Neural crest cell (in vitro differentiated cells): Measurements from ENCODE around the gene SPATA32. TPM values are rescaled to one million over a fixed set of nuclear protein-coding genes. Genes with fewer than 3 reads are reported as not detected.

Experiments
- DNase-seq: peaks from one replicate; pipeline ENCODE4 v3.0.0; 2021; ENCODE audit warnings: low read depth, mixed read lengths, low spot score
- H3K27ac Mint-ChIP-seq: one replicate; pipeline ENCODE4 v1.8.0; 2021; ENCODE audit warnings: mild to moderate bottlenecking, mixed read lengths; ENCODE audit not compliant: unreplicated experiment
- H3K27me3 Mint-ChIP-seq: 2 replicates; pipeline ENCODE4 v1.8.0; 2021; ENCODE audit warnings: low read depth, mild to moderate bottlenecking, mixed read lengths
- H3K36me3 Mint-ChIP-seq: 2 replicates; pipeline ENCODE4 v1.8.0; 2021; ENCODE audit warnings: low read depth, mild to moderate bottlenecking, mixed read lengths
- H3K4me1 Mint-ChIP-seq: 2 replicates; pipeline ENCODE4 v1.8.0; 2021; ENCODE audit warnings: mixed read lengths
- H3K4me3 Mint-ChIP-seq: one replicate; pipeline ENCODE4 v1.8.0; 2021; ENCODE audit warnings: mild to moderate bottlenecking, mixed read lengths
- H3K9me3 Mint-ChIP-seq: 2 replicates; pipeline ENCODE4 v1.8.0; 2021; ENCODE audit warnings: mixed read lengths
- CTCF ChIP-seq: fragments of 200-600 bp; sonication (generic); conservative IDR thresholded peaks from 2 replicates; pipeline ENCODE4 v1.5.0; 2021; ENCODE audit warnings: antibody characterized with exemption, mild to moderate bottlenecking
- total RNA-seq: library from RNA; stranded (reverse); gene quantifications from 2 replicates; pipeline ENCODE4 v1.2.1, GENCODE V29; 2021

SPATA32 gene
- total RNA-seq, 1 donor from 2014 or later = 0.23 TPM

- no peak for TF ChIP-seq CTCF
- Mint-ChIP-seq H3K4me3 (peak overlapping the region; percentile 31), H3K9me3 (no peaks in the 10 kb centered on the region), H3K27ac (no peak overlapping the region), H3K36me3 (peaks cover 6% of the 10 kb centered on the region), H3K4me1 (peaks cover 6% of the 10 kb centered on the region), H3K27me3 (peaks cover 8% of the 10 kb centered on the region)
- DNase-seq = no peak
These were observed 3.9 kb upstream of the SPATA32 start for GRCh38 chr17:45265821-45266220.

GRCh38 chr17:45264988-45265387 lies 3.1 kb upstream of the SPATA32 start:
- H3K4me1 Mint-ChIP-seq = peaks cover 6% of the 10 kb centered on the region
- no peak overlapping the region for H3K27ac Mint-ChIP-seq
- H3K27me3 Mint-ChIP-seq = peaks cover 16% of the 10 kb centered on the region
- no peak for TF ChIP-seq CTCF
- no peak for DNase-seq
- H3K4me3 Mint-ChIP-seq = no peak overlapping the region
- peaks cover 6% of the 10 kb centered on the region for H3K36me3 Mint-ChIP-seq
- no peaks in the 10 kb centered on the region for H3K9me3 Mint-ChIP-seq

- no peaks in the 10 kb centered on the region for H3K9me3 Mint-ChIP-seq
- H3K36me3 Mint-ChIP-seq = peaks cover 6% of the 10 kb centered on the region
- no peak overlapping the region for H3K27ac Mint-ChIP-seq
- DNase-seq = no peak
- no peak overlapping the region for H3K4me3 Mint-ChIP-seq
- H3K4me1 Mint-ChIP-seq = peaks cover 6% of the 10 kb centered on the region
- peaks cover 16% of the 10 kb centered on the region for H3K27me3 Mint-ChIP-seq
- TF ChIP-seq CTCF = no peak
These were observed 2.5 kb upstream of the SPATA32 start for GRCh38 chr17:45264430-45264829.

DNA sequence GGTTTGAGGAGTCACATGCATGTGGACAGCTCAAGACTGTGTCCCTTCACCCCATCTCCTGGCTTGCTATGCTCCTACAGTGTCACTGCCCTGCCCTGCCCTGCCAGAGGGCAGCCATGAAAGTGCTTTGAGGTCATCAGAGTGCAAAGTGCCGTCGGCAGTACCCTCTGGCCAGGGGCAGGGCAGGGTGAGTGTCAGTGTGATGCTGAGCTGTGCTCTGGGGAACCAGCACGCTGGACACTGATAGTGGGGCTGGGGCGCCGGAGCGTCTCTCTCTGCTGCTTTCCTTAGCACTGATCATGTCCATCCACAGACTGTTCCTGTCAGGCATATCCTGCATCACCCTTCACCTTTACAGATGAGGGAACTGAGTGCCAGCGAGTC lies 1.6 kb upstream of the SPATA32 start:
- H3K9me3 Mint-ChIP-seq = no peaks in the 10 kb centered on the region
- H3K27ac Mint-ChIP-seq = no peak overlapping the region
- H3K36me3 Mint-ChIP-seq = peaks cover 3% of the 10 kb centered on the region

DNA sequence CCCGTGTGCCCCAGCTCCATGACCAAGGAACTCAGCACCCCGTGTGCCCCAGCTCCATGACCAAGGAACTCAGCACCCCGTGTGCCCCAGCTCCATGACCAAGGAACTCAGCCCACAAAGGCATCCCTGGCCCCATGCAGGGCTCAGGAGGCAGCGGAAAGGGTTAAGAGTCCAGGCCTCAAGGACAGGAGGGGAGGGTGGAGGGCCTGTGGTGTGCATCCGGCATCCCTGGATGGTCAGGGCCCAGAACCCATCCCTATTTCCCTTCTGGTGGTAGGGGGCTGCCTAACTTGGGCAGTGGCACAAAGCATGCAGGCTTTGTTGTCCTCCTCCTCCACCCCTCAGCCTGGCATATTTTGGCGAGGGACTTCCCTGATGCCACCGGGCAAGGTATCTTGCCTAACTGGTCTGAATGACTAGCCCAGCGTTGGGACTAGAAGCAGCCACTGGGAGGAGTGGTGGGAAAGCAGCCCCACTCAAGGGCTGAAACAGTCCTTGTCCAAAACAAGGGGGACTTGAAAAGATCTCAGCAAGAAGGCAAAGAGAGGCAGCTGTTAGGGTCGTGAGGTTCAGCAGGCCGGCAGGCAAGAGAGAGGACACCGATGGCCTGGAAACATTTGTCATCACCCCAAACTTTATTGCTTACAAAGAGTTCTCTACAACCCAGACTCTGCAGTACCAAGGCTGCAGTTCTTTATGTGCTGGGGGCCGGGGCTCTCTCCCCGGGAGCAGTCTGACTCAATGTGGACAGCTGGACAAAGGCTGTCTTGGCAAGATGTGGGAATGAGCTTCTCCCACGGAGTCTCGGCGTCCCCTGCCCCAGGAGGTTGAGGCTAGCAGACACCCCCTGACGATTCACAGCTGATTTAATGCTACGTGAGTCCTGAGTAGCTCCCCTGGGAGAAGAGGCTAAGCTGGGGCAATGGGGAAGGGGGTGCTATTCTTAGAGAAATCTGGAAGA lies 902 bp upstream of the SPATA32 start:
- no peaks in the 10 kb centered on the region for H3K9me3 Mint-ChIP-seq
- TF ChIP-seq CTCF = no peak
- peaks cover 6% of the 10 kb centered on the region for H3K4me1 Mint-ChIP-seq
- peak overlapping the region; percentile 27 for H3K27ac Mint-ChIP-seq
- peak overlapping the region; percentile 71 for H3K4me3 Mint-ChIP-seq
- no peak for DNase-seq
- peaks cover 16% of the 10 kb centered on the region for H3K27me3 Mint-ChIP-seq
- H3K36me3 Mint-ChIP-seq = peaks cover 2% of the 10 kb centered on the region

More for the DNA sequence above, 1.6 kb upstream of the SPATA32 start:
- Mint-ChIP-seq H3K4me3 (no peak overlapping the region), H3K27me3 (peaks cover 16% of the 10 kb centered on the region), H3K4me1 (peaks cover 6% of the 10 kb centered on the region)
- DNase-seq = no peak
- no peak for TF ChIP-seq CTCF
